ENCODE data around the gene PAXX. TPM values are rescaled to one million over a fixed set of nuclear protein-coding genes. Genes with fewer than 3 reads are reported as not detected.
A peak's percentile ranks its signal among the peaks of the same experiment; 100 is the strongest.

The PAXX gene
- polyA plus RNA-seq, 3 donors = 33.4 to 40.8 (median 40.4) TPM

DNA sequence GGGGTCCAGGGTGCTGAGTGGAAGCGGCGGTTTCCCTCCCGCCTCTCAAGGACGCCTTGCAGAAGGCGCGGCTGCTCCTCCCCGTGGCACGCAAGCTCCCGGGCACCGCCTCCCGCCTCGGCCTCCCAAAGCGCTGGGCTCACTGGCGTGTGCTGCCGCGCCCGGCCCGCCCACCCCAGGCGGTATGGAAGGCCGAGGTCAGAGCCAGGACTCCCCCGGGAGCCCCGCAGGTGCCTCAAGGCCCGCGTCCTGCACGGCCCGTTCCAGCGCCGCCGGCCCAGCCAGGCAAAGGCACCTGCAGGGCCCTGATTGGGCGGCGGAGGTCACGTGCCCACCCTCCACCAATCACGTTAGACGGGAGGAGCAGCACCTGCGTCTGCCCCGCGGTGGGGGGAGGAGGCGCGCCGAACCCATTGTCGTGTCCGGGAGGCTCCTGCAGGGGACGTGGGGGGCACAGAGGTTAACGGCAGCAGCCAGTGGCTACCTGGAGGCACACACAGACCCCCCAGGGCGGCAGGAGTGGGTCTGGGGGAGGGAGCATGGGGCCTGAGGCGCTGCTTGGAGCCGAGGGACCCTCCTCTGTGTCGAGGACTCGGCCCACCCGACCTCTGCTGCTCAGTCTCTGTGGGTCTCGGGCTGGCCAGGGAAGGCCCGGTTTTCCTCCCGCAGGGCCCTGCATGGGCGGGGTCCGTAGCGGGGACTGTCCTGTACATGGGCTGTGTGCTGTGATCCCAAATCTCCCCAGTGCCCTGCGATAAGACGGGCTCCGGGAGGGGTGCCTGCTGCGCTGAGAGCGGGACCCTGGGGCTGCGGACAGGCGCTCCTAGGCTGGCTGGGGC, 42.2 kb upstream of the PAXX start:
- peak; percentile 92 for DNase-seq

DNA sequence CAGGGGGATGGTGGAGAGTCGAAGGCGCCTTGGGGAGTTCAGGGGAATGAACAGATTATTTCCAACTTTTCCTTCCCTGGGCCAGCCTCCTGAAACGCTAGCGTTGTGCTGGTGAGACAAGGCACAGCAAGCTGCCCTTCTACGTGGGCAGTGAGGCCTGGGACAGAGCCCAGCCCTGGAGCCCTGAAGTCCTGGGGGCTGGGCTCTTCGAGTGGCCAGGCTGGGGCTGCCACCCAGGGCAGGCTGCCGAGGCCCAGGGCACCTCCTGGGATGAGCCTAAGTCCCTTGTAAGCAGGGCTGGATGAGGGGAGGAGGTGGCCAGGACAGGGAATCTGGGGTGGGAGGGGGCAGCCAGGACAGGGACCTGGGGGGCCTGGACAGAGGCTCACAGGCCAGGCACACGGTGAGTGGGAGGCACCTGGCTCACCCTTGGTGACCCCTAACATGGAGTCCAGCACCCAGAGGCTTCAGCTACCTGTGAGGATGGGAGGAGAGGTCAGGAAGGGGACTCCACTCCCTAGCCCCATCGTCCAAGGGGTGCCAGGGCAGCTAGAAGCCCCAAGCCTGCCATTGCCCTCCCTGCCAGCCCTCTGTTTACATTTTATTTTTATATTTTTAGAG, 41.5 kb upstream of the PAXX start:
- DNase-seq = no peak

DNA sequence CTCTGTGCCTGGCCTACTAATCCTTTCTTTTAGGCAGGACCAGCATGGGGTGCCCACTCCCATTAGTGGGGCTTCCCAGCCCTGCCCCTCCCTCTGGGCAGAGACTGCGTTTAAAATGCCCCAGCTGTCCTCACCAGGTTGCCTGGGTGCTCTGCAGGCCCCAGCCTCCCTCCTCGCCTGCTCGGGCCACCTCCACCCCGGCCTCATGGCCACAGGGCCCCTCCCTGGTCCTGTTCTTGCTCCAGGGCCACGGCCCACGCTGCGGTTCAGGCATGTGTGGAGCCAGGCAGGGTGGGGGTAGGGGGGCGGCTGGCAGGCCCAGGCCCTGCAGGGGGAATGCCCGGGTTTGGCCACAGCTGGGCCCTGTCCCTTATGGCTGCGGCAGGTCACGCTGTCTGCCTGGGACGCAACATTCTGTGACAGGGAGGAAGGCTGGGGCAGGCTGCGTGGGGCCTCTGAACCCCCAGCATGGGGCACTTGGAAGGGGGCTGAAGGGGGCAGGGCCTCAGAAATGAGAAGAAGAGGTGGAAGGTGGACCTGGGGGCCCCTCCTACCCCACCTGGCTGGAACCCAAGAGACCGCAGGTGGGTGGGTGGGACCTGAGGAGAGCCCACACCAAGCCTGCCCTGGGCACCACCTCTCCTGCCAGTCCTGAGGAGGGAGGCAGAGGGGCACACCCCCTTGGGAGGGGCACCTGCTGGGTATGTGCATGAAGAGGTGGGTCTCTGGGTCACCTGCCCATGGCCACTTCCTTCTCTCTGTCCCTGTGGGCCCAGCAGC, 40.5 kb upstream of the PAXX start, which contains the start of gene LCN12:
LCN12 (plus strand) TSS at position 733 of the 780 bp plus-strand sequence. CDS start 55 bp downstream, outside the sequence.
- DNase-seq = no peak

DNA sequence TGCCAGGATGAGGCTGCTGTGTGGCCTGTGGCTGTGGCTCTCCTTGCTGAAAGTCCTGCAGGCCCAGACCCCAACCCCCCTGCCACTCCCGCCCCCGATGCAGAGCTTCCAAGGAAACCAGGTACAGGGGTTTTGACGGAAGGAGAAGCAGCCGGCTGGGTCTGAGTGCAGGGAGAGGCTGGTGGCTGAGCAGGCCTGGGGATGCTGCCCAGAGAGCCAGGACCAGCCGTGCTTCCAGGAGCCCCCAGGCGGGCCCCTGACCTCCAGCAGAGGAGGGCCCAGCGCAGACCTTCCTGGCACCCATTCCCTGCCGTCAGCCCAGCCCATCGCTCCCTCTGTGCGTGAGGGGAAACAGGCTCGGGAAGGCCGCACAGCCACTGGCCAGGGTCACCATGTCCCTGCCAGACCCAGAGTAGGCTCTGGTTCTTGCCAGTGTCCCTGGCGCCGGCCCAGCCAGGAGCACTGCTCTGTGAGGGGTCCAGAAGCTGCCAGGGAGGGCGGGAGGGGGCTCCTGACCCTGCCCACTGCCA, 39.8 kb upstream of the PAXX start:
- DNase-seq = no peak

DNA sequence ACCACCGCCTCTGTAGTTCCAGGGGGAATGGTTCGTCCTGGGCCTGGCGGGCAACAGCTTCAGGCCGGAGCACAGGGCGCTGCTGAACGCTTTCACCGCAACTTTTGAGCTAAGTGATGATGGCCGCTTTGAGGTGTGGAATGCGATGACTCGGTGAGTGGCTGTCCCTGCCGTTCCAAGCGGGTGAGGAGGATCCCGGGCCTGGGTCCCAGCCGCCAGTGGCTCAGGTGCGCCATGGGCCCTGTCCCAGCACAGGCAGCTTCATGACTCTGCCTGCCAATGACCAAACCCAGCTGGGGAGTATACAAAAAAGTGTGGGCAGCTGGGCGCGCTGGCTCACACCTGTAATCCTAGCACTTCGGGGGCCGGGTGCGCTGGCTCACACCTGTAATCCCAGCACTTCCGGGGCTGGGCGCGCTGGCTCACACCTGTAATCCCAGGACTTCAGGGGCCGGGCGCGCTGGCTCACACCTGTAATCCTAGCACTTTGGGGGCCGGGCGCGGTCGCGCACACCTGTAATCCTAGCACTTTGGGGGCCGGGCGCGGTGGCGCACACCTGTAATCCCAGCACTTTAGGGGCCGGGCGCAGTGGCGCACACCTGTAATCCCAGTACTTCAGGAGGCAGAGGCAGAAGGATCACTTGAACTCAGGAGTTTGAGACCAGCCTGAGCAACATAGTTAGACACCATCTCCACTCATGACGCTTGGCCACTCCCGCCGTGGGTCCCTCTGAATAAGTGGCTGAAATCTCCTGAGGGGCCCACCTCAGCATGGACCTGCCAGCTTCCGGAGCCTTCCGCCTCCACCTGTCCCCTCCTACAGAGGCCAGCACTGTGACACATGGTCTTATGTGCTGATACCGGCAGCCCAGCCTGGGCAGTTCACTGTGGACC, 39.1 kb upstream of the PAXX start:
- no peak for DNase-seq

DNA sequence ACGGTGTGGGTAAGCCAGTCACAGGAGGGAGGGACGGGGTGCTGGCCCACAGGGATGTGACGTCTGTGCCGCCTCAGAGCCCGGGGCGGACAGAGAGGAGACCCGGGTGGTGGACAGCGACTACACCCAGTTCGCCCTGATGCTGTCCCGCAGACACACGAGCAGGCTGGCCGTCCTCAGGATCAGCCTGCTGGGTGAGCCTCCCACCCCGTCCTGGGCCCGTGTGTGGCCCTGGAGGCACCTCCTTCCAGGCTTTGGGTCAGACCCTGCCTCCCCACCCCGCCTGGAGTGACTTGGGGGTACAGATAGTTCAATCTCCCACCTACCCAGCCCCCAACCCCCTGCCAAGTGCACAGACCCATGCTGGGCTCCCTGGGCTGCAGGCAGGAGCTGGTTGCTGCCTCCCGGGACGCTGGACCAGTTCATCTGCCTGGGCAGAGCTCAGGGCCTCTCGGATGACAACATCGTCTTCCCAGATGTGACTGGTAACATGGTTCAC, 38.4 kb upstream of the PAXX start:
- DNase-seq = no peak

DNA sequence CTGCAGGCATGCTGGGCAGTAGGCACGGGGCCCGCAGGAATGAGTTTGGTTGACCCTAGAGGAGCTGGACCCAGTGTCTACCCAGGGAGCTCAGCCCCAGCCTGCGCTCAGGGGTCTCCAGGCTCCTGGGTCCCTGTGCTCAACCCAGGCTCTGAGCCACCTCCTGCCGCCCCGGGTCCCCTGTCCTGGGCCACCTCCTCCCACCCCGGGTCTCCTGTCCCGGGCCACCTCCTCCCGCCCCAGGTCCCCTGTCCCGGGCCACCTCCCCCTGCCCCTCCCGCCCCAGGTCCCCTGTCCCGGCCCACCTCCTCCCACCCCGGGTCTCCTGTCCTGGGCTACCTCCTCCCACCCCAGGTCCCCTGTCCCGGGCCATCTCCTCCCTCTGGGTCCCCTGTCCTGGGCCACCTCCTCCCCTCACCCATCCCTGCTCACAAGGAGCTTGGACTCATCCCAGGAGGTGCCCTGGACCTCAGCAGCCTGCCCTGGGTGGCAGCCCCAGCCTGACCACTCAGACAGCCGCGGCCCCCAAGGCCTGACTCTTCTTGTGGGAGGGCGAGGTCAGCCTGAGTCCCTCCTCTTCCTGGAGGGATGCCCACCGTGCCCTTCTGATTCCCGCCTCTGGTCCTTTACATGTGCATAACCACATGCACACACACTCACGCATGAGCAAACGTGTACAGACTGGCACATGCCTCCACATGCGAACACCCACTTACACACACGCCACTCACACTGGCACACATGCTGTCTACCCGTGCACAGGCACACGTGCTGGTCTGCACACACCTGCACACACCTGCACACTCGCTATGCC, 37.7 kb upstream of the PAXX start:
- no peak for DNase-seq

DNA sequence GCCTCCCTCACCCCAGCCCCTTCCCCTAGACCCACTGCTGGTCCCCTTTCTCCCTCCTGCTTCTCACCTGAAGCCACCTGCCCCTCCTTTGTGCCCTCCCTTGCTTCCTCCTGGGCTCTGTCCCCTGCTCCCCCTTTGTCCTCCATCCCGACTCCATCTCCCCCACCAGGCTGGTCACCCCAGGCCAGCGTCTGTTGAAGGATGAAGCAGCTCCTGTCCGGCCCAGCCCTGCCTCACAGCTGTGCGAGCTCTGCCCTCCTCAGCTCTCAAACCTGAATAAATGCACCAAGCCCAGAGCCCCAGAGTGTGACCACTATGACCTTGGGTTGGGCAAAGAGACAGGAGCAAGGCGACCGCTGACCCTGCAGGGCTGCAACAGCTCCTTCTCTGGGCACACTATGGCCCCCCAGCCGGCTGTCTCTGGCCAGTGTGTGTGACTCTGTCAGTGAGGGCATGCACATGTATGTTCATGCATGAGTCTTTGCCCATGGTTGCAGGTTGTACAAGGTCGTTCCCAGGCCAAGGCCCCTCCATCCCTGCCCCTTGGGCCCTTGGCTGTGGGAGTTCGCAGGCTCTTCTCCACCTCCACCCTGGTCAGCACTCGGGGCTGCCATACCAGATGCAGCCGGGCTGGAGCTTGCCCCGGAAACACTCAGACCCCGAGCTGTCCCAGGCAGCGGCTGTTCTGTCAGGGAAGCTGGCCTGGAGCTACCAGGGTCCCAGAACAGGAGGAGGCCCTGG, 36.9 kb upstream of the PAXX start:
- DNase-seq = no peak

DNA sequence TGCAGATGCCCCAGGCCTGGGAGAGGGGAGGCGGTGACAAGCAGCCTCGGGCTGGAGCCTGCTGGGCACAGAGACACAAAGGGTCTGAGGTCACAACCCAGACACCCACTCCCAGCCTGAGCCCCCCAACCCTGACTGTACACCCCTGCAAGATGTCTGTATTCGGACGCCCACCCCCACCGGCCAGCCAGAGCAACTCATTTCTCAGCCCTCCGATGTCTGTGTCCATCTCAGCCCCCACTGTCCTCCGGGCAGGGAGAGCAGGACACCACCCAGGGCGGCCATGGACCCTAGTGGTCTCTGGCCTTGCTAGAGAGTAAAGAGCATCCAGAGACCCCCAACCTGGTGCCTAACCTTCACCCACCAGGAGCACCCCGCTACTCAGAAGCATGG, 36.3 kb upstream of the PAXX start:
- DNase-seq = no peak

DNA sequence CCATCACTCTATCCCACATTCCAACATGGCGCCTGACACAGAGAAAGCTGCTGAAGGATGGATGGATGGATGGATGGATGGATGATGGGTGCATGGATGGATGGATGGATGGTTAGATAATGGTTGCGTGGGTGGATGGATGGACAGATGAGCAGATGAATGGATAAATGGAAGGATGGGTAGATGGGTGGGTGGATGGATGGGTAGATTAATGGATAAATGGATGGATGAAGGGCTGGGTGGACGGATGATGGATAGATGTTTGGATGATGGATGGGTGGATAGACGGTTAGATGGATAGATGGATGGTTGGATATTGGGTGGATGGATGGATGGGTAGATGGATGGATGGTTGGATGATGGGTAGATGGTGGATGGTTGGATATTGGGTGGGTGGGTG, 35.6 kb upstream of the PAXX start:
- no peak for DNase-seq

DNA sequence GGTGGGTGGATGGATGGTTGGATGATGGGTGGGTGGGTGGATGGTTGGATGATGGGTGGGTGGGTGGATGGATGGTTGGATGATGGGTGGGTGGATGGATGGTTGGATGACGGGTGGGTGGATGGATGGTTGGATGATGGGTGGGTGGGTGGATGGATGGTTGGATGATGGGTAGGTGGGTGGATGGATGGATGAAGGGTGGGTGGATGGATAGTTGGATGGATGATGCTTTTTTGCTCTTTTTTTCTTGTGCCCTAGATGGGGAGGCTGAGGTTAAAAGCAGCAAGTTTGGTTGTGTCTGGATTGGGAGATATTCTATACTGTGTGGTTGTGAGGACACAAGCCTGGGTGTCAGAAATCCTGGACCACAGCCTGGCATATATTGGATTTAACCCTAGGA, 34.8 kb upstream of the PAXX start:
- no peak for DNase-seq

DNA sequence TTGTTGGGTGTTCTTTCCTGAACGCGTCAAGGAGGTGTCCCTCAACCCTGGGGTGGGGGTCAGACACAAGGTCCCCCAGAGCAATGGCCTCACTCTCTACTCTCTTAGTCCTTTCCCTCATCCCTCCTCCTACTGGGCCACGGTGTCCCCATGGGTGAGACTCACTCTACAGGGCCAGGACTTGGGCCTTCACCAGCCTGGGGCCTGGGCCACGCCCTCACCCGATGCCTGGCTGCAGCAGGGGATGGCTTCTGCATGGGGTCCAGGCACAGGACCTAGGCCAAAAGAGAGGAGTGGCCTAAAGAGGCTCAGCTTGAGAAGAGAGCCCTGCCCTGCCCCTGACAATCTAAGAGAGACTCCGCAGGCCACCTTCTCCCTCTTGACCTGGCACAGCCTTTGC, 34.3 kb upstream of the PAXX start:
- no peak for DNase-seq

DNA sequence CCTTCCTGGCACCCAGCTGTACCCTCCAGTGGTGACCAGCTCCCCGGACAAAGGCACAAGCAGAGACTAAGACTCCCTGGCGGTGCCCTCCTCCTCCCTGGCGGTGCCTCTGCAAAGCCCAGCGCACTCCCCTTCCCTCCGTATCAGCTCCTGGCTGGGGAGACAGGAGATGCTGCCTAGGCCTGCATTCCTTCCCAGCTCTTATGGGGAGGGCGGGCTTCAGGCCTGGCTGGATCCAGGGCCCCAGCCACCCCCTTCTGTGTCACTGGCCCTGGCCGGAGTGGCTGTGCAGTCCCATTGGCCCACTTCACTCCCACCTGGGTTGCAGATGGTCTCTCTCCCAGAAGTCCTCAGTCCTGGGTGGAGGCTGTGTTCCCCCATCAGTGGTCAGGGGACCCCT, 33.7 kb upstream of the PAXX start:
- no peak for DNase-seq

DNA sequence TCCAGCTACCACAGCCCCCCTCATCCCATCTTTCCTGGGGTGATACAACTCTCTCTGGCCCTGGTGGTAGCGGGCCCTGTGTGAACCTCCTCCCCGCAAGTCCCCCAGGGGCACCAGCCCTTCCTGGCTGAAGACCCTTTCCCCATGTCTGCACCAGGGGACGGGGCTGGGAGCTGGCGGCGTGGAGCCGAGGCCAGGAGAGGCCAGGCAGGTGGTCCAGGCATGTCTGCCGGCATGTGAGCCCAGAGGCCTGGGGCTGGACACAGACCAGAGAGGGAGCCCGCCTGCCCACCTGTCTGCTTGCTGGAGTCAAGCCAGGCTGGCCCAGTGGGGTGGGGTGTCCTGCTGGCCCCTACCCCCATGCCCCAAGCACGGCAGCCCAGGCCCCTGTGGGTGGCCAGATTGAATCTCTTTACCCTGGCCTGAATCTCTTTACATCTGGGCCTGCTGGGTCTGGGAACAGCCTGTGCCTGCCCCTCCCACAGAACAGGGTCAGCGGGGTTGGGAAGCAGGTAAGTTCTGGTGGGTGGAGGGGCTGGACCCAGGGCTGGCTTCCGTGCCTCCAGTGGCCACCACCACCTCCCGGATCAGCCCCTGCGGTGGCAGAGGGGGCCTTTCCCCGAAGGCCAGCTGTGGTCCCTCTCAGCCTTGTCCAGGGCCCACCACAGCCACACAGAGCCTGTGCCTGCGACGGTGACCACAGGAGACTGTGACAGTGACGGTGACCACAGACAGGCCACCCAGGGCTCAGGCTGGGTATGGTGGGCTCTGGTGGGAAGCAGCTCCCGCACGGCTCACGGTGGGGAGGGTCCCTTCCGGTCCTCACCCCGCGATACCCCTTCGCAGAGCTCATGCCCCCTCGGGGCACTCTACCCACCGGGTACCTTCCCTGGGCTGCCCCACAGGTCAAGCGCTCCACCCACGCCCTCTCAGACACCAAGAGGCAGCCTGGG, 33.0 kb upstream of the PAXX start:
- no peak for DNase-seq

DNA sequence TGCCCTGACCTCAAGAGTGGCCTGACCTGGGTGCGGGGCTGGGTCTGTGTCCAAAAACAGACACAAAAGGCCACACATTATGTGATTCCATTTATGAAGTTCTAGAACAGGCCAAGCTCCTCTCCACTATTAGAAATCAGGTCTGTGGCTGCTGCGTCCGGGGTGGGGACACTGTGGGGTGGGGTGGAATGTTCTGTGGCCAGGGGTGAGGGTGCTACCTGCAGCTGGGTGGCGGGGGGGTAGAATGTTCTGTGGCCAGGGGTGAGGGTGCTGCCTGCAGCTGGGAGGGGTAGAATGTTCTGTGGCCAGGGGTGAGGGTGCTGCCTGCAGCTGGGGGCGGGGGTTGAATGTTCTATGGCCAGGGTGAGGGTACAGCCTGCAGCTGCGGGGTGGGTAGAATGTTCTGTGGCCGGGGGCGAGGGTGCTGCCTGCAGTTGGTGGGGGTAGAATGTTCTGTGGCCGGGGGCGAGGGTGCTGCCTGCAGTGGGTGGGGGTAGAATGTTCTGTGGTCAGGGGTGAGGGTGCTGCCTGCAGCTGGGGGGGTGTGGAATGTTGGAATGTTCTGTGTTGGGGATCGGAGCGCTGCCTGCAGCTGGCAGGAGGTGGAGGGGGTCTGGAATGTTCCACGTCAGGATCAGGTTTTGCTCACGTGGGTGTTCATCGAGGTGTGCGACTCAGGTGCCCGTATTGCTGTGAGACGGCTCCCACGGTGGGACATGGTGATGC, 31.8 kb upstream of the PAXX start:
- no peak for DNase-seq

DNA sequence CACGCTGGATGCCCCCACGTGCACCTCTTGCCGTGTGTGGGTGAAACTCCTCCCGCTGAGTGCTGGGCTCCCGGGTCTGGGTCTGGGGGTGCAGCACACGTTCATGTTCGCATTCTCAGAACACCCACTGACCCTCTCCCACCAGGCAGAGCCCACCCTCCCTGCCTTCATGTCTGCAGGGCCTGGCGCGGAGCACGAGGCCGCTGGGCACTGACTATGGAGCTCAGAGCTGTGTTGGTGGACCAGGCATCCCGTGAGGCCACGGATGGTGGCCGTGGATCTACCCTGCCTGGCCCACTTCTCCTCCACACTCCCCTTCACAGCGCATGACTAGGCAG, 31.3 kb upstream of the PAXX start:
- DNase-seq = no peak

DNA sequence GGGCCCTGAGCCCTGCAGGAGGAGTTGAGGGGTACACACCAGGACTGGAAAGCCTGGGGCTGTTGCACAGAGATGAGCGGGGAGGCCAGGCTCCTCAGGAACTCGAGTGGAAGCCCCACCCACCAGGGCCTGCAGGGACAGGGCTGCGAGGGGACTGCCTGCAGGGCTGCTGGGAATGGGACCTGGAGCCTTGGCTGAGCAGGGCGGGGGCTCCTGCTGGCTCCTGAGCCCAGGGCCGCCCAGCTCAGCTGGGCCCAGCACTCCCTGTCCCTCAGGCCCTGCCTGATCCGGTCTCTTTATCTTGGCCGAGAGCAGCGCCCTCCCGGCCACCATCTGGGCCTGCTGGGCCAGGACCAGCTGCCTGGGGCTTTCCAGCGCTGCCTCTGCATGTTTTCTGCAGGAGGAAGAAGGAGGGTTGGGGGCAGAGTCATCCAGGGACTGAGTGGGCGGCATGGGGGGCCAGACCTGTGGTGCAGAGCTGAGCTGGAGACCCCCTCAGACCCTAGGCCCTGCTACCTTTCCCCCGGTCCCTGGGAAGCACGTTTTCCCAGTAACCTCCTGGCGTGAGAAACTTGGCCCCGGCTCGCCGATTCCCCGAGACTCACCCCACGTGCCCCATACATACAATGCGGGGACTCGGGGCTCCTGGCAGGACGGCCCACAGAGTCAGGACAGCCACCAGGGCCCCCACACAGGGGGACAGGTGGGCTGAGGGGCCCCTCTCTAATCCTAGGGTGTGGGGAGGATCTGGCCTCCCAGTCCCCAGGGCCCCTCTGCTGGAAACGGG, 30.8 kb upstream of the PAXX start:
- DNase-seq = no peak

Data from renal pelvis (tissue), 4 donors.